K562 (cell line): Measurements from ENCODE around the gene SLC6A13. TPM values are rescaled to one million over a fixed set of nuclear protein-coding genes. Genes with fewer than 3 reads are reported as not detected.

Experiments
- AFF4 ChIP-seq: sonication (generic); formaldehyde crosslinking; IDR thresholded peaks from 2 replicates; pipeline ENCODE4 v1.8.0; 2023; ENCODE audit warnings: mild to moderate bottlenecking, missing genetic modification reagents
- ATF6 ChIP-seq: sonication (generic); formaldehyde crosslinking; IDR thresholded peaks from 2 replicates; pipeline ENCODE4 v1.4.0; 2020; ENCODE audit warnings: mild to moderate bottlenecking, missing genetic modification reagents
- EGR1 ChIP-seq: fragments of 450-650 bp; conservative IDR thresholded peaks from 2 replicates; pipeline ENCODE4 v1.6.1; 2017; ENCODE audit warnings: mild to moderate bottlenecking
- EP400 ChIP-seq: fragments of 450-650 bp; IDR thresholded peaks from 2 replicates; pipeline ENCODE4 v1.6.1; 2017; ENCODE audit warnings: antibody characterized with exemption, mild to moderate bottlenecking, moderate library complexity
- ERF ChIP-seq: fragments of 450-650 bp; formaldehyde crosslinking; IDR thresholded peaks from 2 replicates; pipeline ENCODE4 v1.4.0; 2020; ENCODE audit warnings: mild to moderate bottlenecking, mixed read lengths
- KLF10 ChIP-seq: fragments of 250-450 bp; sonication (Bioruptor Pico); IDR thresholded peaks from 2 replicates; pipeline ENCODE4 v1.6.1; 2021; ENCODE audit warnings: matching md5 sums
- L3MBTL2 ChIP-seq: fragments of 450-650 bp; IDR thresholded peaks from 2 replicates; pipeline ENCODE4 v1.6.1; 2016; ENCODE audit warnings: mild to moderate bottlenecking, moderate library complexity
- MYC ChIP-seq, 2 experiments: fragments of 250-450 bp in 1 of 2; sonication (Bioruptor Pico) in 1 of 2; IDR thresholded peaks; 2 replicates each; pipeline versions ENCODE4 v1.5.1 to v1.6.1; 2012 to 2021; ENCODE audit warnings: low read depth in 2 of 2, borderline replicate concordance in 1 of 2, improper control_type of control experiment in 1 of 2, low read length in 1 of 2, mild to moderate bottlenecking in 1 of 2, moderate library complexity in 1 of 2
- SFPQ ChIP-seq: fragments of 200-400 bp; formaldehyde crosslinking; IDR thresholded peaks from 2 replicates; pipeline ENCODE4 v1.6.1; 2017; ENCODE audit warnings: mild to moderate bottlenecking, low read depth, low read length, moderate library complexity
- SIN3A ChIP-seq, 2 experiments: fragments of 150-350 bp in 1 of 2; IDR thresholded peaks; 2 replicates each; pipeline ENCODE4 v1.6.1; 2011 to 2016; ENCODE audit warnings: borderline replicate concordance in 2 of 2, low read depth in 2 of 2, low read length in 2 of 2, mild to moderate bottlenecking in 2 of 2, moderate library complexity in 2 of 2; ENCODE audit not compliant: control insufficient read depth in 1 of 2
- SPI1 ChIP-seq: IDR thresholded peaks from 2 replicates; pipeline ENCODE4 v1.6.1; 2011; ENCODE audit warnings: low read depth, low read length, control low read depth, borderline replicate concordance
- ZBTB9 ChIP-seq: fragments of 450-650 bp; formaldehyde crosslinking; IDR thresholded peaks from 2 replicates; pipeline ENCODE4 v1.4.0; 2020; ENCODE audit warnings: mild to moderate bottlenecking, moderate library complexity
- ZFPM2 ChIP-seq: fragments of 250-450 bp; sonication (Bioruptor Pico); IDR thresholded peaks from 2 replicates; pipeline ENCODE4 v1.5.1; 2022; ENCODE audit warnings: mild to moderate bottlenecking
- ZNF274 ChIP-seq: IDR thresholded peaks from 2 replicates; pipeline ENCODE4 v1.6.1; 2011; ENCODE audit warnings: low read depth, mild to moderate bottlenecking, low read length, moderate library complexity, borderline replicate concordance
- ZNF561 ChIP-seq: fragments of 450-650 bp; formaldehyde crosslinking; conservative IDR thresholded peaks from 2 replicates; pipeline ENCODE4 v1.4.0; 2020; ENCODE audit warnings: mild to moderate bottlenecking, moderate library complexity
- ZNF589 ChIP-seq: fragments of 200-800 bp; sonication (Bioruptor generic); IDR thresholded peaks from 2 replicates; pipeline ENCODE4 v1.6.1; 2016; ENCODE audit warnings: low read depth, missing genetic modification characterization, missing compliant biosample characterization
- ZNF778 ChIP-seq: fragments of 450-650 bp; formaldehyde crosslinking; IDR thresholded peaks from 2 replicates; pipeline ENCODE4 v1.4.0; 2020; ENCODE audit warnings: mild to moderate bottlenecking, moderate library complexity
- polyA plus RNA-seq, 8 experiments: library from polyadenylated mRNA; depleted of rRNA in 4 of 8; stranded (reverse) in 5 of 8; unstranded in 3 of 8; fragments of >200 nt; fragmentation: Nextera tagmentation in 2 of 8; fragmentation: Illumina TruSeq in 1 of 8; extraction: Ambion mirVana in 2 of 8; extraction: Trizol in 1 of 8; gene quantifications; 2 replicates each; pipeline versions ENCODE4 v1.2.1 to v1.2.3, GENCODE V29; 2011 to 2014; ENCODE audit warnings: inconsistent platforms in 1 of 8, missing spikeins in 1 of 8
- total RNA-seq, 7 experiments: library from RNA; depleted of rRNA in 6 of 7; stranded (reverse); fragments of >200 nt in 6 of 7; fragmentation: Illumina TruSeq in 2 of 7; extraction: Trizol in 2 of 7; gene quantifications; 2 replicates each; pipeline versions ENCODE4 v1.2.1 to v1.2.3, GENCODE V29; 2011 to 2021; ENCODE audit warnings: low replicate concordance in 1 of 7

Gene SLC6A13
- total and polyA plus RNA-seq, 9 of the 15 experiments (the other 6 are each of a cell fraction or from before 2014, with no cell fraction given) = 0.06 to 0.33 (median 0.22) TPM; not detected in 4

GRCh38 chr12:180445-180844 lies 82.2 kb downstream of the SLC6A13 start (continued):
- TF ChIP-seq ZNF274 (no peak), ZNF778 (CRISPR knock-in tag) (no peak), ZNF561 (no peak), ERF (CRISPR knock-in tag) (no peak), ZNF589 (CRISPR knock-in tag) (0 out of 2 replicates have a peak, but pooled peaks have one; percentile 43), SIN3A (IDR thresholded peaks at IDR 0.05; ENCODE audit: borderline replicate concordance in 2 of 2, control insufficient read depth in 1 of 2, low read depth in 2 of 2, low read length in 2 of 2) (no peak), KLF10 (CRISPR knock-in tag) (no peak), ZBTB9 (CRISPR knock-in tag) (peak; percentile 98), ATF6 (CRISPR knock-in tag) (no peak), EP400 (no peak), L3MBTL2 (peak; percentile 70), MYC (IDR thresholded peaks at IDR 0.05; ENCODE audit: low read depth, low read length) (no peak), MYC (CRISPR knock-in tag; IDR thresholded peaks at IDR 0.05; ENCODE audit: borderline replicate concordance, low read depth) (no peak), ZFPM2 (no peak), AFF4 (no peak), EGR1 (no peak), SFPQ (no peak), SPI1 (peak; percentile 88)
